ENCODE measurements around the gene ALPG. TPM values are rescaled to one million over a fixed set of nuclear protein-coding genes. Genes with fewer than 3 reads are reported as not detected.

ALPG gene
- total and polyA plus RNA-seq, 2 of the 4 experiments (the other 2 are of a cell fraction), result not detected

DNA sequence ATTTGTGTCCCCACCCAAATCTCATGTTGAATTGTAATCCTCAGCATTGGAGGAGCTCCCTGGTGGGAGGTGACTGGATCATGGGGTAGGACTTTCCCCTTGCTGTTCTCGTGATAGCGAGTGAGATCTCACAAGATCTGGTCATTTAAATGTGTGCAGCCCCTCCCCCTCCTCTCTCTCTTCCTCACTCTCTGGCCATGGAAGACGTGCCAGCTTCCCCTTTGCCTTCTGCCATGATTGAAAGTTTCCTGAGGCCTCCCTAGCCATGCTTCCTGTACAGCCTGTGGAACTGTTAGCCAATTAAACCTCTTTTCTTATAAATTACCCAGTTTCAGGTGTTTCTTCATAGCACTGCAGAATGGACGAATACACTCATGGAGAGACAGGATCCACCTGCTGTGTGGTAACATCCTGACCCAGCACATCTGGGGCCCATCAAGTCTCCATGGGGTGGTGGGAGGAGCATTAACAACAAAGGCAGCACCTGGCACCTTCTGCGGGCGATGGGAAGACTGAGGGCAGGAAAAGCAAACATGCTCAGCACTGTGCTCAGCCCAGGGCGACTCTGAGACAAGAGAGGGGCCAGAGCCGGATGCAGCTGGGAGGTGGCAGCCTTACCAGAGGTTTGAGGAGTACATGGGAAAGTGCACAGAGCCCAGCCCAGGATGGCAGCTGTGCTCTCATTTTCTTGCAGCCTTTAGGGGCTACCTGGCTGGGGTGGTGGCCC lies 44.3 kb upstream of the ALPG start:
- no peak overlapping the region for H2AK5ac ChIP-seq (ENCODE audit: low read depth, low read length)
- no peaks in the 10 kb centered on the region for H3K79me1 ChIP-seq (ENCODE audit: low read depth in 1 of 2, low read length in 2 of 2)
- no peaks in the 10 kb centered on the region for H4K20me1 ChIP-seq (ENCODE audit: insufficient read depth, low read length)
- TF ChIP-seq RAD21 (IDR thresholded peaks at IDR 0.05; ENCODE audit: low read length), result no peak
- no peak for TF ChIP-seq MXI1 (IDR thresholded peaks at IDR 0.05; ENCODE audit: borderline replicate concordance, low read depth, low read length)
- TF ChIP-seq POLR2A (IDR thresholded peaks at IDR 0.05; ENCODE audit: low read depth, low read length), result no peak
- TF ChIP-seq MAZ (IDR thresholded peaks at IDR 0.05; ENCODE audit: borderline replicate concordance, low read depth, low read length), result no peak
- TF ChIP-seq SMC3 (IDR thresholded peaks at IDR 0.05; ENCODE audit: low read depth, low read length), result no peak
- no peak for TF ChIP-seq BHLHE40 (IDR thresholded peaks at IDR 0.05; ENCODE audit: low read depth, low read length)
- TF ChIP-seq, protein P1, sequence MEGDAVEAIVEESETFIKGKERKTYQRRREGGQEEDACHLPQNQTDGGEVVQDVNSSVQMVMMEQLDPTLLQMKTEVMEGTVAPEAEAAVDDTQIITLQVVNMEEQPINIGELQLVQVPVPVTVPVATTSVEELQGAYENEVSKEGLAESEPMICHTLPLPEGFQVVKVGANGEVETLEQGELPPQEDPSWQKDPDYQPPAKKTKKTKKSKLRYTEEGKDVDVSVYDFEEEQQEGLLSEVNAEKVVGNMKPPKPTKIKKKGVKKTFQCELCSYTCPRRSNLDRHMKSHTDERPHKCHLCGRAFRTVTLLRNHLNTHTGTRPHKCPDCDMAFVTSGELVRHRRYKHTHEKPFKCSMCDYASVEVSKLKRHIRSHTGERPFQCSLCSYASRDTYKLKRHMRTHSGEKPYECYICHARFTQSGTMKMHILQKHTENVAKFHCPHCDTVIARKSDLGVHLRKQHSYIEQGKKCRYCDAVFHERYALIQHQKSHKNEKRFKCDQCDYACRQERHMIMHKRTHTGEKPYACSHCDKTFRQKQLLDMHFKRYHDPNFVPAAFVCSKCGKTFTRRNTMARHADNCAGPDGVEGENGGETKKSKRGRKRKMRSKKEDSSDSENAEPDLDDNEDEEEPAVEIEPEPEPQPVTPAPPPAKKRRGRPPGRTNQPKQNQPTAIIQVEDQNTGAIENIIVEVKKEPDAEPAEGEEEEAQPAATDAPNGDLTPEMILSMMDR (conservative IDR thresholded peaks at IDR 0.05; ENCODE audit: low read depth, low read length), result no peak
- TF ChIP-seq RCOR1 (IDR thresholded peaks at IDR 0.05; ENCODE audit: insufficient replicate concordance, low read length), result no peak
- TF ChIP-seq CEBPB (IDR thresholded peaks at IDR 0.05; ENCODE audit: low read depth, low read length), result no peak
- TF ChIP-seq, protein P2, sequence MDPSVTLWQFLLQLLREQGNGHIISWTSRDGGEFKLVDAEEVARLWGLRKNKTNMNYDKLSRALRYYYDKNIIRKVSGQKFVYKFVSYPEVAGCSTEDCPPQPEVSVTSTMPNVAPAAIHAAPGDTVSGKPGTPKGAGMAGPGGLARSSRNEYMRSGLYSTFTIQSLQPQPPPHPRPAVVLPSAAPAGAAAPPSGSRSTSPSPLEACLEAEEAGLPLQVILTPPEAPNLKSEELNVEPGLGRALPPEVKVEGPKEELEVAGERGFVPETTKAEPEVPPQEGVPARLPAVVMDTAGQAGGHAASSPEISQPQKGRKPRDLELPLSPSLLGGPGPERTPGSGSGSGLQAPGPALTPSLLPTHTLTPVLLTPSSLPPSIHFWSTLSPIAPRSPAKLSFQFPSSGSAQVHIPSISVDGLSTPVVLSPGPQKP (IDR thresholded peaks at IDR 0.05; ENCODE audit: borderline replicate concordance, low read depth, low read length), result no peak
- no peak for TF ChIP-seq RFX5 (IDR thresholded peaks at IDR 0.05; ENCODE audit: low read depth, low read length)
- TF ChIP-seq FOS (IDR thresholded peaks at IDR 0.05; ENCODE audit: low read depth, low read length), result no peak
- TF ChIP-seq NFE2L2 (IDR thresholded peaks at IDR 0.05; ENCODE audit: low read depth, low read length), result no peak
- no peak for TF ChIP-seq MAFK (IDR thresholded peaks at IDR 0.05; ENCODE audit: low read depth, low read length)
- TF ChIP-seq CHD1 (IDR thresholded peaks at IDR 0.05; ENCODE audit: low read depth, low read length), result no peak
- no peak for TF ChIP-seq USF2 (IDR thresholded peaks at IDR 0.05; ENCODE audit: low read depth, low read length)
- no peak overlapping the region for H3K23ac ChIP-seq (ENCODE audit: low read depth, low read length)
- H3K14ac ChIP-seq (replicated peaks; ENCODE audit: low read depth, low read length), result no peak overlapping the region
- no peak overlapping the region for H2BK15ac ChIP-seq (ENCODE audit: low read depth, low read length)
- H3K27me3 ChIP-seq (ENCODE audit: control insufficient read depth, insufficient read depth, low read length), result peaks cover 1% of the 10 kb centered on the region
- H2BK20ac ChIP-seq (ENCODE audit: low read depth, low read length), result no peak overlapping the region
- peaks cover 2% of the 10 kb centered on the region; the same call in 1 of the 2 replicates for H3K4me1 ChIP-seq (ENCODE audit: control insufficient read depth, insufficient read depth, low read length)
- H2AK9ac ChIP-seq (replicated peaks; ENCODE audit: low read depth, low read length, poor library complexity), result no peak overlapping the region
- DNase-seq, result no peak
- no peak overlapping the region for H2BK5ac ChIP-seq (ENCODE audit: low read depth, low read length, poor library complexity, severe bottlenecking)
- no peak overlapping the region for H3K56ac ChIP-seq (ENCODE audit: extremely low read depth, insufficient read depth, low read length)
- H4K8ac ChIP-seq (ENCODE audit: low read depth in 2 of 2, low read length in 2 of 2), result no peak overlapping the region
- no peak overlapping the region for H4K91ac ChIP-seq (ENCODE audit: insufficient read depth, low read depth, low read length)
- in situ Hi-C loops (cut with MboI; ENCODE audit: low sequenced_read_pairs), result no loop called here
- H2BK120ac ChIP-seq (ENCODE audit: low read depth, low read length), result no peak overlapping the region
- no peak overlapping the region for H2AFZ ChIP-seq (replicated peaks; ENCODE audit: low read length, poor library complexity)
- POLR2A ChIA-PET (ENCODE audit: unreplicated experiment), result no interaction called here
- BruUV-seq (replicated peaks), result no TSS peak
- H3K9me3 ChIP-seq (ENCODE audit: control insufficient read depth, insufficient read depth, low read length), result 0 out of 2 replicates have a peak, but pooled peaks cover 2% of the 10 kb centered on the region
- ATAC-seq (ENCODE audit: low read depth), result no peak
- no peak overlapping the region for H3K4me2 ChIP-seq (ENCODE audit: low read depth, low read length)
- intact Hi-C loops (cut with micrococcal nuclease), result no loop called here
- no peaks in the 10 kb centered on the region for H3K36me3 ChIP-seq (ENCODE audit: control insufficient read depth, insufficient read depth, low read length)
- no peak overlapping the region for H3K4me3 ChIP-seq (ENCODE audit: insufficient read depth, low read depth, low read length)
- H4K5ac ChIP-seq (ENCODE audit: low read depth, low read length), result no peak overlapping the region
- no peak overlapping the region for H3K4ac ChIP-seq (ENCODE audit: low read depth, low read length)
- H3K27ac ChIP-seq (ENCODE audit: insufficient read depth, low read length), result no peak overlapping the region
- no peak overlapping the region for H3K9ac ChIP-seq (ENCODE audit: low read depth, low read length)
- no peak overlapping the region for H3K18ac ChIP-seq (ENCODE audit: low read depth, low read length)
- WGBS, 2 experiments (ENCODE audit: extremely low coverage in 2 of 2, insufficient read length in 1 of 2), result 79% methylated on average over 2 of the region's 8 CpGs; no CpG with 5 or more reads in 1 of the 2 experiments
- CTCF ChIA-PET, result no interaction called here
- H3K9me1 ChIP-seq (ENCODE audit: insufficient read depth, low read length), result no peaks in the 10 kb centered on the region
- dilution Hi-C loops (cut with HindIII; ENCODE audit: low sequenced_read_pairs, unreplicated experiment), result no loop called here
